Activated naive CD4-positive, alpha-beta T cell treated with anti-CD3 and anti-CD28 coated beads, Interleukin-2, amount 50 U/mL, for 72 hours (primary cell): ENCODE data around the gene RNF166. TPM values are rescaled to one million over a fixed set of nuclear protein-coding genes. Genes with fewer than 3 reads are reported as not detected.
A peak's percentile ranks its signal among the peaks of the same experiment; 100 is the strongest.

Experiments used
- ATAC-seq, 2 donors: fragments of 150-1000 bp; cut with Tn5 transposase; 2 replicates each; pipeline ENCODE4 v1.10.0; 2021; ENCODE audit warnings: mild to moderate bottlenecking in 2 of 2, moderate library complexity in 2 of 2
- DNase-seq, 2 donors: peaks; one replicate each; pipeline ENCODE4 v3.0.0; 2021 to 2022; ENCODE audit warnings: low spot score in 2 of 2
- H3K27ac Mint-ChIP-seq, 2 donors: one replicate each; pipeline ENCODE4 v1.8.0; 2022; ENCODE audit warnings: mild to moderate bottlenecking in 2 of 2, mixed read lengths in 2 of 2
- H3K36me3 Mint-ChIP-seq, 2 donors: one replicate each; pipeline ENCODE4 v1.8.0; 2022; ENCODE audit warnings: mixed read lengths in 2 of 2
- H3K9me3 Mint-ChIP-seq, 2 donors: one replicate each; pipeline ENCODE4 v1.8.0; 2022; ENCODE audit warnings: mixed read lengths in 2 of 2
- total RNA-seq, 2 donors: library from RNA; stranded (reverse); gene quantifications; one replicate each; pipeline ENCODE4 v1.2.3, GENCODE V29; 2022

RNF166 gene
- total RNA-seq, 2 donors from 2014 or later, result 47.5 to 82.5 TPM

DNA sequence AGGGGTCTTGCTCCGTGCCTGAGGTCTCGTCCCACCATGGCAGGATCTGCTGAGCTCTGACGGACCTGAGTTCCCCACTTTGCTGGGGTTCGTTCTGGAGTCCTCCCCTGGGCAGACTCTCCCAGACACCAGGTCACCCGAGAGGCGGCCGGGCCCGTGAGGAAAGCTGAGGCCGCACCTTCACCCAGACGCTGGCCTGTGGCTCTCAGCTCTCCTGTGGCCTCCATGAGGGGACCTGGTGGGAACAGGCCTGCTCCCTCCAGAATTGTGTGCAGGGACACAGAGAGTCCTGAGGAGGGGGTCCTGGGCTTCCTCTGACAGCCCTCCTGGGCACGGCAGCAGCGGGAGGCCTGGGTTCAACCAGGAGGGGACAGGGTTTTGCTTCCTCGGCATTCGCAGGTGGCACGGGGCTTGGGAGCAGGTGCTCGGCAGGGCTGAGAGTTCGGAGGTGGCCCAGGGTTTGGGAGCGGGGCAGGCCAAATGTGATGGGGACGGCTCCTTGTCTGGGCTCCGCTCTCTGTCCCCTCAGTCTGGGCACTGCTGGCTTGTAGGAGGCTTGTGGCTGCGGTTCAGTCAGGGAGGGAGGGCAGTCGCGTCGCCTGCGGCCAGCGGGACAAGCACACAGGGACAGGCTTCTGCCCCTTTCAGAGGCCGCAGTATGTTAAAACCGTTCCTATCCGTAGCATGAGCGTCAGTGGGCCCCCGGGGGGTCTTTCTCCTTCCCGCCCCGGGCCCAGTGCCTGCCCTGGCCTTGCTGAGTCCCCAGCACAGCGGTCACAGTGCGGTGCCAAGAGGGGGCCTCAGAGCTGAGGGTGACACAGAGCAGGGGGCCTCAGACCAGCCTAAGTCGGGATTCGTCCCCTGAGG lies 11.8 kb downstream of the RNF166 start:
- H3K27ac Mint-ChIP-seq, result peak overlapping the region; percentile 80 to 87
- H3K9me3 Mint-ChIP-seq, result no peaks in the 10 kb centered on the region
- DNase-seq, result no peak
- no peak for ATAC-seq
- H3K36me3 Mint-ChIP-seq, result peaks cover 0 to under 1% of the 10 kb centered on the region in 2 donors

DNA sequence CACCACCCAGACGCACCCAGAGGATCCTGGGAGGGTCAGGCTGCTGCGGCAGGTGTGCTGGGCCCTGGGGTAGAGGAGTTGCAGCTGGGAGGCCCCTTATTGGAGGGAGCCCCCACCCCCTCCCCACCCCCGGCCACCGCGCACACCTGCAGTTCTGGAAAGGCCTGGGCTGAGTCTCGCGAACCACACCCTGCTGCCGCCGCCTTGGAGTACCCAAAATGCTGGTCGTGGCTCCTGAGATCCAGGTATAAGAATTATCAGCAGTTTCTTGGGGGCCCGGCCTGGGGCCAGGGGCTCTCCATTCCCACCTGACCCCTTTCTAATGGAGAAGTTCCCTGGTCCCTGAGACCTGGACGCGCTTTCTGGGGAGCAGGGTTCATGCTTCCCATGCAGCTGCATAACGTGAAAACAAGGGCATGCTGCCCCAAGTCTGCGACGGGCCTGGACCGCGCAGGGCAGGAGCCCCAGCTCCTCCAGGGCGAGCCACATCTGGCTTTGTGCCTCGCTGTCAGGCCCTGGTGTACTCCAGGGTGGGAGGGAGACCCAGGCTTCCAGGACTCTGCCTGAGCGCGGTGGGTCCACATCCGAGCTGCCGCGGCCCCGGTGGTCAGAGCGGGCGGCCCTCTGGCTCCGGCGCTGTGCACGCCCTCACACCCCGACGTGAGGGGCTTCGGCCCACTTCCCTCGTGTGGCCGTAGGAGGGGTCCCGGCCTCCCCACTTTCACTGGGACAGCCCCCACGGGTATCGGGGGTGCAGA lies 12.6 kb downstream of the RNF166 start:
- ATAC-seq (no peak), DNase-seq (no peak)
- Mint-ChIP-seq H3K27ac (no peak overlapping the region), H3K9me3 (no peaks in the 10 kb centered on the region), H3K36me3 (no peaks in the 10 kb centered on the region)

DNA sequence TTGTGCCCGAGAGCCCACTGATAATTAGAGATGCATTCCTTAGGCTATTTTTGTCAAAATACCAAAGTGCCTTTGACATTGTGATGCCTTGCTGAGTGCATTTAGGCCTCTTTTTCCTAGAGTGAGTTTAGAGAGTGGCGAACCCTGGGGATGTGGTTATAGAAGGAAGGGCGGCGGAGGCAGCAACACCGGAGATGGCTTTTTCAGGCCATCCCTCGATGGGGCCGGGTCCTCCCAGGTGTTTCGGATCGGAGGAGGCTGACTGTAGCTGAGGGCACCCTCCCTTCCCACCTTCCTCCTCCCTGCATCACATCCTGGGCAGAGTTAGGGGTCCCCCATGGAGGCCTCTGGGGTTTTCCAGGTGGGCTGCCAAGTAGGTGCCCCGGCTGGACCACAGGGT lies 13.3 kb downstream of the RNF166 start:
- no peaks in the 10 kb centered on the region for H3K36me3 Mint-ChIP-seq
- no peak overlapping the region for H3K27ac Mint-ChIP-seq
- ATAC-seq, result no peak
- no peaks in the 10 kb centered on the region for H3K9me3 Mint-ChIP-seq
- no peak for DNase-seq

DNA sequence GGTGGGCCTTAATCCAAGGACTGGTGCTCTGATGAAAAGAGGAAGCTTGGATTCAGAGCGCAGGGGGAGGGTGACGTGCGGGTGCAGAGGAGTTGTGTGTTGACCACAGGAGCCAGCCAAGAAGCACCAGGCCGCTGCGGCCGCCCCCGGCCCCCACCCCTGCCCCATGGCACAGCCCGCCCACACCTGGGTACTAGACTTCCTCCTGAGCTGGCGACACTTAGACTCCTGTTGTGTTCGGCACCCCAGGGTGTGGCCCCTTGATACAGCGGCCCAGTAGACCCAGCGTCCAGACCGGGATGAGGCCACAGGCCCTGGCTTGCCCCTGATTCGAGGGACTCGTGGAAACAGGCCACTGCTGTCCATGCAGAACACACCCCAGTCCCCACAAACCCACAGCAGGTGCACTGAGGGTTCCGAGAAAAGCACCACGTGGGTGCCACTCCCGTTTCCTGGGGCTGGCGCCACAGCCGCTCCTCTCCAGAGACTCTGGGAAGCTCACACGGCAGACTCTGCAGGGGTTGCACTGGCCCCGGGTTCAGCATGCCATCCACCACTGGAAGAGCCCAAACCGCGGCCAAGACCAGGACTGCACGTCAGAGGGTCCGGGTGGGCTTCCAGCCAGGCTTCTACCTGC lies 14.2 kb downstream of the RNF166 start:
- ATAC-seq (peak; percentile 34 to 61), DNase-seq (no peak)
- no peaks in the 10 kb centered on the region for H3K9me3 Mint-ChIP-seq
- no peak overlapping the region for H3K27ac Mint-ChIP-seq
- no peaks in the 10 kb centered on the region for H3K36me3 Mint-ChIP-seq

DNA sequence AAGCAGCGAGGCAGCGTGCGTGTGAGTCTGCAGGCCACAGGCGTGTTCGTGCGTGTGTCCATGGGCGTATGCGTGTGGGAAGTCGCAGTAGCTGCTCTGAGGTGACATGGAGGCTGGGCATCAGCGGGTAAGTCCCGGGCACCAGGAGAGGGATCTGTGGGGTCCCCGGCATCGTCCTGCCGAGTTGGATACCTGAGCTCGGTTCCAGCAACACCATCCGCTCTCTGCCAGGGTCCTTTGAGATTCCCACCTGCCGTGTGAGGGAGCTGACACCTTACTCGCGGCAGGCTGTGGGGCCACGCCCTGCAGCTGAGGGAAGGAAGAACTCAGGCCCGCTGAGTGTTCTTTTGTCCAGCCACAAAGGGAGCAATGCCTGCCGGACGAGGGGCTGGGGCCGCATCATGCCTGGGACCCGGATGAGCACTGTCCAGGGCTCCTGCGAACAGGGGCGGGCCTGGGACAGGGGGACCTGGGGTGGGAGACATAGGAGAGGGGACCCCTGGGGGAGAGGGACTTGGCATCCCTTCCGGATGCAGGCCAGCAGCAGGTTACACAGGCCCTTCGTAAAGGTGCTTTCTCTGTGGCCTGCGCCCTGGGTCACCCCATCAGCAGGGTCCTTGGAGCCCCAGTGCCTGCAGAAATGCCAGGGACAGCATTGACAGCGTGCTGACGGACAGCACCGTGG lies 14.9 kb downstream of the RNF166 start:
- H3K9me3 Mint-ChIP-seq, result no peaks in the 10 kb centered on the region
- no peak for DNase-seq
- no peak overlapping the region for H3K27ac Mint-ChIP-seq

DNA sequence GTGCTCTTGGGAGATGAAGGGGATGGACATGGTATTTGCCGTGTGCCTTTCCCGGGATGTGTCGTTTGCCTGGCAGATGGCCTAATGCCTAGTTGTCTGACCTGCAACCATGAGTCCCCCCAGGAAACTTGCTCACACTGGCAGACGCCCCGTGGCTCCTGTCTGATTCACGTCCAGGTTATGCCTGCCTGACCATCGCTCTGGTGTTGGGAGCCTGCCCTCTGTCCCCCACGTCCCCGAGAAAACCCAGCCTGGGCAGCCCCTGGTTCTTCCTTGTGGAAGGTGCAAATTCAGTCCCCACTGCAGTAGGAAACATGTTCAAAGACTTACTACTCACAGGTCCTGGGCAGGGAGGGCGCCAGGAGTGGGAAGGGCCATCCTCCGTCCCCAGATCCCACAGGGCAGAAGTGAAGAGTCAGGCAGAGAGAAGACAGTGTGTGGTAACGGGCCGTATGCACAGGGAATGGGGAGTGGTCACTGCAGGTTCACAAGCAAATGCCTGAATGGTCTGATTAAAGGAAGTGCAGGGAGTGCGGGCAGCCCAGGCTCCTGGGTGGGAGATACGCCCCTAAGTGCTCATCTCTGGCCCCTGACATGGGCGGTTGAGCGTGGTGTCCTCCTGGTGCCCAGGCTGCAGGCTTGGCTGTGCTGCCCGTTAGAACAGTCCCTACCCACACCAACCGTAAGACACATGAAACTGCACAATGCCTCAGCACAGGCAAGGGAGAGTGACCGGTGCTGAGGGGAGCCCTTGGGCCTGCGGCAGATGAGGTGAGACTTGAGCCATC lies 15.7 kb downstream of the RNF166 start:
- no peak overlapping the region for H3K27ac Mint-ChIP-seq
- no peak for DNase-seq
- no peaks in the 10 kb centered on the region for H3K36me3 Mint-ChIP-seq
- H3K9me3 Mint-ChIP-seq, result no peaks in the 10 kb centered on the region
- ATAC-seq, result no peak

More for the DNA sequence above, 14.9 kb downstream of the RNF166 start:
- H3K36me3 Mint-ChIP-seq, result no peaks in the 10 kb centered on the region
- no peak for ATAC-seq

DNA sequence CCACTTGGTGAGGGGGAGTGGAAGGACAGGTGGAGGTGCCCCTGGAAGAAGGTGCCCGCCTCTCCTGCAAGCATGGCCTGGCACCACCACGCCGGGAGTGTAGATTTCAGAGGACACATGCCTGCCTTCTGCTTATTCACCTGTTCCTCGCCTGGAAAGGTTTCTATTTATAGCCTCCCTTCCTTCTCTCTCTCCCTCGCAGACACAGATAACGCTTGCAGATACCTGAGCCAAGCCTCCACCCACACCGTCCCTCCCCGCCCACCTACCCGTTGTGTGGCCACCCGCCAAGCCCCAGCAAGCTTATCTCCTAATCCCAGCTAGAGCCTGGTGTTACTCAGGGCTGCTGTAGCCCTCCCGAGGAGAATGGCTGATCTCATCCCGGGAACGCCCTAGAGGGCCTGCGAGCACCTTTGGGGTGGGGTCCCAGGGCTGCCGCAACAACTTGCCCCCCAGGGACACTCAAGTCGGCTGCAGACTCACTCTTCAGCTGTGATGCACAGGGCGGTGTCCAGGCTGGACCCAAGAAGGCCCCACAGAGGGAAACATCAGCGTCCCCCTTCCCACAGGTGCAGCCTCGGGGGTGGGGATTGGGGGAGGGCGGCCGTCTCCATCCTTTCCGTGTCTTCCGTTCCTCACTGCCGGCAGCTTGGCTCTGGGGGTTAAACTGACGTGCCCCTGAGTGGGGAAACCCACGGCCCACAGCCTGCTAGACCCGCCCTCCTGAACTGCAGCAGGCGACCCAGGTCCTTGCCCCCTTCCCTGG lies 18.0 kb downstream of the RNF166 start:
- no peak for DNase-seq
- no peak for ATAC-seq
- no peak overlapping the region for H3K27ac Mint-ChIP-seq

DNA sequence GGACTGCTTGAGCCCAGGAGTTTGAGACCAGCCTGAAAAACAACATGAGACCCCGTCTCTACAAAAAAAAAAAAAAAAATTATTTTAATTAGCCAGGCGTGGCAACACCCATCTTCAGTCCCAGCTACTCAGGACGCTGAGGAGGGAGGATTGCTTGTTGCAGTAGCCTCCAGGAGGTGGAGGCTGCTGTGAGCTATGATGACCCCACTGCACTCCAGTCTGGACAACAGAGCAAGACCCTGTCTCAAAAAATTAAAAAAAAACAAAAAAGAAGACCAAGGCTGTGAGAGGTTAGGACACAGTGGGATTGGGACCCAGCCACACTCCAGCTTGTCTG lies 18.6 kb downstream of the RNF166 start:
- DNase-seq, result no peak
- ATAC-seq, result no peak
- Mint-ChIP-seq H3K9me3 (no peaks in the 10 kb centered on the region), H3K27ac (no peak overlapping the region), H3K36me3 (no peaks in the 10 kb centered on the region)

More for the DNA sequence above, 18.0 kb downstream of the RNF166 start:
- Mint-ChIP-seq H3K36me3 (no peaks in the 10 kb centered on the region), H3K9me3 (no peaks in the 10 kb centered on the region)

DNA sequence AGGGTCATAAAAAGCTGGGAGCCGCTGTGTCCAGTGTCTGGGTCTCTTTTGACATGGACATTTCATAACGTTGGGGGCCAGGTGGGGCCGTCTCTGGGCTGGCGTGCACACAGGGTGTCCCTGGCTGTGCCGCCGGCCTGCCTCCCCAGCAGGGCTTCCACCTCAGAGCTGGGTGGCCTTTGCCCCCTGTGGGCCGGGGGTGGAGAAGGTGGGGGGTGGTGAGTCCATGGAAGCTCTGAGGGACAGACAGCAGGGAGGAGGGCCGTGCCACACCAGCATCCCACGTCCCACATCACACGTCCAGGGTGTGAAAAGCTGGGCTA lies 19.0 kb downstream of the RNF166 start:
- ATAC-seq (no peak), DNase-seq (no peak)
- H3K36me3 Mint-ChIP-seq, result no peaks in the 10 kb centered on the region
- no peak overlapping the region for H3K27ac Mint-ChIP-seq
- no peaks in the 10 kb centered on the region for H3K9me3 Mint-ChIP-seq

DNA sequence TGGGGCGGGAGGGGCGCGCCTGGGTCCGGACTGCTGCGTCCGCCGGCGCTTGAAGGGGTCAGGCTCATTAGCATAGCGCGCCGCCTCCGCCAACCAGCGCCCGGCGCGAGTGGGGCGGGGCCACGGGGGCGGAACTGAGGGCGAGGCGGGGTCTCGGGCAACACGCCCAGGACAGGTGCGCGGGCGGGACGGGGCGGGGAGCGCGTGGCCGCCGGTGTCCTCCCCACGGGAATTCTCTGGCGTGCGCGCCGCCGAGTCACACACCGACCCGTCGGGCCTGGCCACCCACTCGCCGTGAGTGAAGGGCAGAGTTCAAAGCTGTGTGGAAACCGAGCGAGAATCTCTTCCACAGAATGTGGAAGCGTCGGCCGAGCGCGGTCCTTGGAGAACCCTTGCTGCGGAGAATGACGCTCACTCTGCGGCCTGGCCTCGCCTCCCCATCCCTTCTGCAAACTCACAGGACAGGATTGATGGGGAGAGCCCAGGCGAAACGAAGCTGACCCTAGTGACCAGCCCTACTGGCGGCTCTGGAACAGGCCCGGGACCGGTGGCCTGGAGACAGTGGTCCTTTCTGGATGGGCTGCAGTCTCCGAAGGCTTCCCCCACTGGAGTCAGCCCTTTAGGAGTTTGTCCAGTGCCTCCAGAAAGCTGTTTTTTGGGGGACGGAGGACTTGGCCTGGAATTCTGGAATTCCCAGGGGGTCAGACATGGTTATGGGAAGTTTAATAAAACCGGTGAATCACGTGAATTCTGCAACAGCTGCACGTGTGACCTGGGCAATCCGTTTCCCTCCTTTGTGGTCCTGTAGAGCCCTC lies 19.6 kb downstream of the RNF166 start, which contains the start of gene SNAI3:
Gene SNAI3, minus strand, starts transcription at position 69 of the 815 bp plus-strand sequence. CDS start 101 bp downstream, outside the sequence.
- no peaks in the 10 kb centered on the region for H3K36me3 Mint-ChIP-seq
- peak; percentile 90 to 96 for DNase-seq
- ATAC-seq, result peak; percentile 85 to 90
- H3K9me3 Mint-ChIP-seq, result no peaks in the 10 kb centered on the region
- H3K27ac Mint-ChIP-seq, result no peak within 1 kb of the TSS

DNA sequence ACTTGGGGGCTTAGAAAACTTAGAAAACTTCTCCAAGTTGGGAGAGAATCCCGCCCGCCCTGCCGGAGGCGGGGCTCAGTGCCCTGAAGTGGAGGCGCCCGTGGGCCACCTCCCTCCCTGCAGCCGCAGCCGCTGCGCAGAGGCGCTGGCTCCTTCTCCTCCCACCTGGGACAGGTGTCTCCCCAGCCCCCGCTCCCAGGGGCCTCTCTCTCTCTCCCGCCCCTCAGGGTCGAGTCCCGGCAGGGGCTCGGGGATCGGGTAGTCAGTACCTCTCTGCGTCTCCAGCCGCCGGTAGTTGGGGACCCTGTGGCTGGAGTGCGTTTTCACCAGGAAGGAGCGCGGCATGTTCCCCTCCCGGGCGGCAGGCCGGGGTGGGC lies 20.2 kb downstream of the RNF166 start:
- Mint-ChIP-seq H3K9me3 (no peaks in the 10 kb centered on the region), H3K36me3 (no peaks in the 10 kb centered on the region), H3K27ac (no peak overlapping the region)
- peak in 1 of 2 donors; percentile 48 for DNase-seq
- peak; percentile 30 to 35 for ATAC-seq

DNA sequence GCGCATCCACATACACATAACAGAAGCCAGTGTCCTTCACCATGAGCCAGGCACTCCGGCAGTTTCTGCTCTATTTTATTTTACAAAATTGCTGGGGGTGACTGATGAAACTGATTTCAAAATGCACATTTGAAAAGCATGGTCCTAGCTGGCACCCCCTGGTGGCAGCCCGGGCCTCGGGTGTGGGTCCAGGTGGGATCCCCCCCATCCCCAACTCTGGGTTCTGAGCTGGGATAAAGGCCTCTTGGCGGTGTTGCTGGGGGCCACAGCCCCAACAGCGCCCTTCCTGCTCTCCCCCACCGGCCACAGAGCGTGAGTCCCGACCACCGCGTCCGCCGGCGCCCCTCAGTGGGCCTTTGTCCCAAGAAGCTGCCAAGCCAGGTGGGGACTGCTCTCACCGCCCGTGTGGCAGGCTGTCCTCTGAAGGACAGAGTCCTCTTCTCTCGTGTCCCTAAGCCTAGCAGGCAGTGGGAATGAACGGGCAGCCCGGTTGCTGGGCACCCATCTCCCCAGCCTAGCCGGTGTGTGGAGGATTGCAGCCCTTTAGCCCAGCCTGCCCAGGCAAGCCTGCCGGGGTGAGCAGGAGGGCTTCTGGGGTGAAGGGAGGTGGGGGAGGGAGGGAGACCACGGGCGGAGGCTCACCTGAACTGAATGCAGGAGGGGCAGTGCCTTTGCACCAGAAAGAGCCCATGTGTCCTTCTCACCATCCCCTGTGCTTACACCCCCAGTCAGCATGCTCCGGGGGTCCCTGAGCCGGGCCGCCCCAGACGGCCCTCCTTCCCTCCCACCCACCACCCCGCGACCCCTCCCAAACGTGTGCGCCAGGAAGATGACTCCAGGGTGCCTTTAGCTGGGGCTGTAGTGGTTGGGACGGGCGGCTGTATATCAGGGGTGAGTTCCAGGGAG lies 20.8 kb downstream of the RNF166 start:
- Mint-ChIP-seq H3K27ac (no peak overlapping the region), H3K9me3 (no peaks in the 10 kb centered on the region), H3K36me3 (no peaks in the 10 kb centered on the region)
- ATAC-seq, result peak; percentile 3 to 20
- peak in 1 of 2 donors; percentile 75 for DNase-seq

DNA sequence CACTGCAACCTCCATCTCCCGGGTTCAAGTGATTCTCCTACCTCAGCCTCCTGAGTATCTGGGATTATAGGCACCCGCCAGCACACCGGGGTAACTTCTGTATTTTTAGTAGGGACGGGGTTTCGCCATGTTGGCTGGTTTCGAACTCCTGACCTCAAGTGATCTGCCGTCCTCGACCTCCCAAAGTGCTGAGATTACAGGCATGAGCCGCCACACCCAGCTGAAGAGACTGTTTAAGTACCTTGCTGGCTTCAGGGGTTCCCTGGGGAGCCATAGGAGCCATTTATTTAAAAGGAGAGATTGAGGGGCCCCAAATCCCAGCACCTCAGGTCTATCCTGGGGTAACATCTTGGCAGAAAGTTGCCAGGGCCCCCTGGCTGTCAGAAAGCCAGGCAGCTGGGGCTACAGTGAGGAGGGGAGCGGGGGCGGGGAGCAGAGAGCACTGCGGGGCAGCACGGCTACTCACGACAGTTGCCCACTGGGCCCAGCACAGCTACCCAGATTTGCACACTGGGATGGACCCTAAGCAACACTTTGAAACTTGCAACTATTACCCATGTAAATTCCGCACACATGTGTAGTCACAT lies 21.5 kb downstream of the RNF166 start:
- DNase-seq, result no peak
- H3K27ac Mint-ChIP-seq, result no peak overlapping the region

More for the DNA sequence above, 21.5 kb downstream of the RNF166 start:
- ATAC-seq, result no peak
- Mint-ChIP-seq H3K9me3 (no peaks in the 10 kb centered on the region), H3K36me3 (no peaks in the 10 kb centered on the region)
